Measurements from ENCODE around the gene BEST2. TPM values are rescaled to one million over a fixed set of nuclear protein-coding genes. Genes with fewer than 3 reads are reported as not detected.
A peak's percentile ranks its signal among the peaks of the same experiment; 100 is the strongest.

BEST2 gene
- total and polyA plus RNA-seq, 7 experiments from 2014 or later = not detected

DNA sequence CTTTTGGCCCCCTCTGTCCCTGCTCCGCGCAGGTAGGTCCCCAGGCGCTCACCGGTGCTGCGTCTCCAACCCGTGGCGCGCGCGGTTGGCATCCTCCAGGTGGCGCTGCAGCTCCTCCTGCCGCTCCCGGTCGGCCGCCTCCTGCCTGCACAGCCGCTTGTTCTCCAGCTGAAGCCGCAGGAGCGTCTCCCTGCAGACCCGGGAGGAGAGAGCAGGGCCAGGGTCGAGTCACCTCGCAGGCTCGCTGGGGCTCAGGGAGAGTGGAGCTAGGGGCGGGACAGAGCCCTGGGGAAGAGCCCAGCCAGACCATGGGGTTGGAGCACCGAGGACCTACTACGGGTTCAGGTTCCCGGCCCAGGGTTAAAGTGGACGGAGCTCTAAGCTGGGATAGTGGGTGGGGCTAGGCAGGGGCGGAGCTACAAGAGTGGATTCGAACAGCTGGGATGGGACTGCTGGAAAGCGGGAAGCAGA is 14.5 kb downstream of the BEST2 start:
- Histone ChIP-seq H3K27ac (ENCODE audit: low read depth, low read length) (no peak overlapping the region), H3K9me3 (ENCODE audit: control insufficient read depth in 2 of 3, low read length in 3 of 3) (no peaks in the 10 kb centered on the region), H3K4me3 (ENCODE audit: low read length) (no peak overlapping the region), H3K36me3 (ENCODE audit: control insufficient read depth in 2 of 3, insufficient read depth in 3 of 3, low read length in 3 of 3) (peaks cover 0 to 9% (median 4%) of the 10 kb centered on the region in 3 experiments), H3K4me1 (ENCODE audit: control insufficient read depth in 2 of 2, insufficient read depth in 2 of 2, low read length in 2 of 2) (no peaks in the 10 kb centered on the region), H3K27me3 (ENCODE audit: control insufficient read depth in 2 of 2, insufficient read depth in 2 of 2, low read length in 2 of 2) (no peaks in the 10 kb centered on the region)
- CTCF ChIA-PET = interaction anchor here (0.6 to 7.8 kb wide), 16 partner anchors 8 to 362 kb away, joined by 3 to 121 read pairs (median 4); partner anchors contain the start of gene TNPO2
- Mint-ChIP-seq H3K36me3 (peaks cover 0 to 14% (median 0%) of the 10 kb centered on the region in 5 donors), H3K4me1 (peaks cover 0 to 9% (median 0%) of the 10 kb centered on the region in 7 donors), H3K27ac (no peak overlapping the region), H3K27me3 (no peaks in the 10 kb centered on the region), H3K4me3 (peak overlapping the region in 3 of 10 donors; percentile 7 to 60 (median 44)), H3K9me3 (no peaks in the 10 kb centered on the region)
- intact Hi-C loops (cut with micrococcal nuclease) = loop anchor here (1.0 kb wide), 3 partner anchors 9 to 81 kb away; partner anchors contain the start of gene HOOK2 (in 1 of the 2)
- DNase-seq = peak in 8 of 9 donors; percentile 64 to 89 (median 72)
- POLR2A ChIA-PET = interaction anchor here (0.6 to 3.8 kb wide), 12 partner anchors 9 to 197 kb away, joined by 3 to 29 read pairs (median 4); partner anchors contain the start of genes HOOK2 and JUNB
- ATAC-seq = peak; percentile 92

DNA sequence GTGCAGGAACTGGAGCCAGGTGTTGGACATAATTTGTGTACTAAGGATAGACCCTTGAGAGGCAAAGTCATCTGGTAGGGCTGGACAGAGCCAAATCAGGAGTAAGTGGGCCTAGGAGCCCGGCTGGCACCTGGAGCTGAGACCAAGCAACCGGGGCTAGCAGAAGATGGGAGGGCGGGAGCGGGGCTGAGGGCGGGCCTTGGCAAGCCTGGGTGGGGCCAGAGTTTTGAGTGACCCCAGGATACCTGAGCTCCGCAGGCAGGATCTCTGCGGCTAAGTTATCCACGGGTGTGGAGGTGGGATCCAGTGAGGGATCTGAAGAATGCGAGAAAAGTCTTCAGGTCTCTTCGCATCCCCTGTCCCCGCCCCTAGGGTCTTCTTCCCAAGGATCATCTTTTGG is 15.6 kb downstream of the BEST2 start:
- H3K4me3 ChIP-seq (ENCODE audit: low read length) = no peak overlapping the region
- no peak overlapping the region for H3K27ac ChIP-seq (ENCODE audit: low read depth, low read length)
- Mint-ChIP-seq H3K9me3 (no peaks in the 10 kb centered on the region), H3K36me3 (peaks cover 0 to 14% (median 0%) of the 10 kb centered on the region in 5 donors), H3K4me1 (peaks cover 0 to 10% (median 0%) of the 10 kb centered on the region in 7 donors), H3K27ac (no peak overlapping the region), H3K4me3 (no peak overlapping the region), H3K27me3 (no peaks in the 10 kb centered on the region)
- ATAC-seq (no peak), DNase-seq (no peak)
- H3K9me3 ChIP-seq (ENCODE audit: control insufficient read depth in 2 of 3, low read length in 3 of 3) = no peaks in the 10 kb centered on the region
- CTCF ChIA-PET = interaction anchor here (0.7 to 7.8 kb wide), 5 partner anchors 9 to 80 kb away, joined by 3 to 121 read pairs (median 10); no protein-coding TSS in a partner anchor
- POLR2A ChIA-PET = interaction anchor here (2.9 to 3.8 kb wide), 2 partner anchors 25 to 28 kb away, joined by 18 to 29 read pairs; partner anchors contain the start of gene JUNB
- intact Hi-C loops (cut with micrococcal nuclease) = no loop called here
- no peaks in the 10 kb centered on the region for H3K4me1 ChIP-seq (ENCODE audit: control insufficient read depth in 2 of 2, insufficient read depth in 2 of 2, low read length in 2 of 2)
- no peaks in the 10 kb centered on the region for H3K27me3 ChIP-seq (ENCODE audit: control insufficient read depth in 2 of 2, insufficient read depth in 2 of 2, low read length in 2 of 2)
- peaks cover 0 to 9% (median 4%) of the 10 kb centered on the region in 3 experiments for H3K36me3 ChIP-seq (ENCODE audit: control insufficient read depth in 2 of 3, insufficient read depth in 3 of 3, low read length in 3 of 3)

DNA sequence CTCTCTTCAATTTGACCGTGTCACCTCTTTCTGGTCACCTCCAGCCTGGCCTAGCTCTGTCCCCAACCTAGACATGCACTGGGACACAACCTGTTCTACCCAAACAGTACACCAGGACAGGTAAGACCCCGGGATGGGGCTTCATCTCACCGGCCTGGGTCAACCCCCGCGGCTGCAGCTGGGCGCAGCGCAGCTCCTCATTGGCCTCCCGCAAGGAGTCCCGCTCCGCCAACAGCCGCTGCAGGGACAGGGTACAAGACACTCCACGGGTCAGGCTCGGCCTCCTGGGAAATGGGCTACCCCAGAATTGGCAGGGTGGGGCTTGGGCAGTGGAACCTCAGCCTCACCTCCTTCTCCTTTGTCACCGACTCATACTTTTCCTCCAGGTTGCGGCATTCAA is 16.1 kb downstream of the BEST2 start:
- H3K27me3 Mint-ChIP-seq = no peaks in the 10 kb centered on the region
- H3K4me3 ChIP-seq (ENCODE audit: low read length) = no peak overlapping the region
- H3K27ac Mint-ChIP-seq = peak overlapping the region in 1 of 9 donors; percentile 58
- H3K9me3 ChIP-seq (ENCODE audit: control insufficient read depth in 2 of 3, low read length in 3 of 3) = no peaks in the 10 kb centered on the region
- no peak for ATAC-seq
- peaks cover 0 to 14% (median 0%) of the 10 kb centered on the region in 5 donors for H3K36me3 Mint-ChIP-seq
- ChIA-PET CTCF (interaction anchor here (0.7 to 7.8 kb wide), 4 partner anchors 10 to 80 kb away, joined by 3 to 121 read pairs (median 60); no protein-coding TSS in a partner anchor), POLR2A (interaction anchor here (2.9 to 3.8 kb wide), 2 partner anchors 24 to 28 kb away, joined by 18 to 29 read pairs; partner anchors contain the start of gene JUNB)
- no peak overlapping the region for H3K4me3 Mint-ChIP-seq
- no peaks in the 10 kb centered on the region for H3K27me3 ChIP-seq (ENCODE audit: control insufficient read depth in 2 of 2, insufficient read depth in 2 of 2, low read length in 2 of 2)
- peaks cover 0 to 9% (median 4%) of the 10 kb centered on the region in 3 experiments for H3K36me3 ChIP-seq (ENCODE audit: control insufficient read depth in 2 of 3, insufficient read depth in 3 of 3, low read length in 3 of 3)
- H3K27ac ChIP-seq (ENCODE audit: low read depth, low read length) = no peak overlapping the region
- peaks cover 0 to 10% (median 0%) of the 10 kb centered on the region in 7 donors for H3K4me1 Mint-ChIP-seq
- intact Hi-C loops (cut with micrococcal nuclease) = no loop called here
- DNase-seq = no peak
- H3K4me1 ChIP-seq (ENCODE audit: control insufficient read depth in 2 of 2, insufficient read depth in 2 of 2, low read length in 2 of 2) = no peaks in the 10 kb centered on the region
- no peaks in the 10 kb centered on the region for H3K9me3 Mint-ChIP-seq

DNA sequence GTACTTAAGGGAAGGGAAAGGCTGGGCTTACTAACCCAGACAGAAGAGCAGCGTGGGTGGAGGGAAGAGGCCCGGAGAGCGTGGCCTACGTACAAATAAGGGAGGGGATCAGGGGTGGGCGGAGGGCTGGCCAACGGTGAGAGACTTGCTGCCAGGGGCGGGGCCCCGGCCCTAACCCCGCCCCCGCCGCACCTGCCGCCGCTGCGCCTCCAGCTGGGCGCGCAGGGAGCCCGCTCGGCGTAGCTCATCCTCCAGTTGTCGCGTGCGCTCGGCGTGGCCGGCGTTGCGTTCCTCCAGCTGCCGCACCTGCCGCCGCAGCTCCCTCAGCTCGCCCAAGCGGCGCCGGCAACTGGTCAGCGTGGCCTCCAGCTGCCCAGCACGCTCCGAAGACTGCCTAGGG is 18.1 kb downstream of the BEST2 start:
- Mint-ChIP-seq H3K27ac (peak overlapping the region in 1 of 9 donors; percentile 64), H3K9me3 (peaks cover 0 to under 1% (median 0%) of the 10 kb centered on the region in 11 donors), H3K36me3 (peaks cover 0 to 5% (median 0%) of the 10 kb centered on the region in 5 donors), H3K27me3 (no peaks in the 10 kb centered on the region), H3K4me1 (peaks cover 4 to 16% (median 10%) of the 10 kb centered on the region in 7 donors), H3K4me3 (peak overlapping the region in 3 of 10 donors; percentile 23 to 51 (median 39))
- Histone ChIP-seq H3K9me3 (ENCODE audit: control insufficient read depth in 2 of 3, low read length in 3 of 3) (no peaks in the 10 kb centered on the region), H3K36me3 (ENCODE audit: control insufficient read depth in 2 of 3, insufficient read depth in 3 of 3, low read length in 3 of 3) (peaks cover 0 to 7% (median 4%) of the 10 kb centered on the region in 3 experiments), H3K4me3 (ENCODE audit: low read length) (no peak overlapping the region), H3K4me1 (ENCODE audit: control insufficient read depth in 2 of 2, insufficient read depth in 2 of 2, low read length in 2 of 2) (peaks cover 3% of the 10 kb centered on the region in 2 donors), H3K27ac (ENCODE audit: low read depth, low read length) (no peak overlapping the region), H3K27me3 (ENCODE audit: control insufficient read depth in 2 of 2, insufficient read depth in 2 of 2, low read length in 2 of 2) (no peaks in the 10 kb centered on the region)
- intact Hi-C loops (cut with micrococcal nuclease) = no loop called here
- ATAC-seq = peak; percentile 78
- peak in 5 of 9 donors; percentile 37 to 46 (median 40) for DNase-seq
- ChIA-PET POLR2A (interaction anchor here (0.6 to 1.3 kb wide), 3 partner anchors 9 to 25 kb away, joined by 3 to 4 read pairs (median 4); no protein-coding TSS in a partner anchor), CTCF (interaction anchor here (0.6 to 7.7 kb wide), 7 partner anchors 9 to 94 kb away, joined by 3 to 38 read pairs (median 4); no protein-coding TSS in a partner anchor)

DNA sequence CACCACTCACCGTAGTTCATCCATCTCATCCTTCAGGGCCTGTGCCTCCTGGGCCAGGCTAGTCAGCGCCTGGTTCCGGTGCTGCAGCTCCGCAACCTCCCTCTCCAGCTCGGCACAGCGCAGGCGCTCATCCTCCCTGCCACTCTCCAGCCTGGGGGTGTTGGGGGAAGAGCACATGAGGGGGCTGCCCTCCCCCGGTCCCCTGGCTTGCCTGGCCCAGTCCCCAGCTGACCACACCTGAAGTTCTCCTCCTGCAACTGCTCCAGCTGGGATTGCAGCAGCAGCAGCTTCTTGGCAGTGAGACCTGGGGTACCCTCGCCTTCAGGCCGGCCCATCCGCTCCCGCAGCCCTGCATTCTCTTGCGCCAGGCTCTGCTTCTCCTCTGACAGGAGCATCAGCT is 19.3 kb downstream of the BEST2 start:
- peaks cover 6 to 16% (median 10%) of the 10 kb centered on the region in 7 donors for H3K4me1 Mint-ChIP-seq
- no peak overlapping the region for H3K27ac Mint-ChIP-seq
- Histone ChIP-seq H3K27ac (ENCODE audit: low read depth, low read length) (no peak overlapping the region), H3K9me3 (ENCODE audit: control insufficient read depth in 2 of 3, low read length in 3 of 3) (no peaks in the 10 kb centered on the region), H3K4me1 (ENCODE audit: control insufficient read depth in 2 of 2, insufficient read depth in 2 of 2, low read length in 2 of 2) (peaks cover 7% of the 10 kb centered on the region in 2 donors), H3K36me3 (ENCODE audit: control insufficient read depth in 2 of 3, insufficient read depth in 3 of 3, low read length in 3 of 3) (peaks cover 0 to 5% (median 4%) of the 10 kb centered on the region in 3 experiments), H3K4me3 (ENCODE audit: low read length) (no peak overlapping the region), H3K27me3 (ENCODE audit: control insufficient read depth in 2 of 2, insufficient read depth in 2 of 2, low read length in 2 of 2) (no peaks in the 10 kb centered on the region)
- ChIA-PET CTCF (interaction anchor here (1.3 to 7.7 kb wide), 4 partner anchors 10 to 77 kb away, joined by 4 to 38 read pairs (median 7); no protein-coding TSS in a partner anchor), POLR2A (interaction anchor here (0.7 to 1.5 kb wide), 3 partner anchors 21 to 31 kb away, joined by 3 to 5 read pairs (median 3); partner anchors contain the start of genes JUNB and THSD8)
- DNase-seq (no peak), ATAC-seq (no peak)
- intact Hi-C loops (cut with micrococcal nuclease) = no loop called here
- no peaks in the 10 kb centered on the region for H3K27me3 Mint-ChIP-seq
- H3K9me3 Mint-ChIP-seq = peaks cover 0 to 2% (median 0%) of the 10 kb centered on the region in 11 donors
- H3K36me3 Mint-ChIP-seq = no peaks in the 10 kb centered on the region
- H3K4me3 Mint-ChIP-seq = no peak overlapping the region

DNA sequence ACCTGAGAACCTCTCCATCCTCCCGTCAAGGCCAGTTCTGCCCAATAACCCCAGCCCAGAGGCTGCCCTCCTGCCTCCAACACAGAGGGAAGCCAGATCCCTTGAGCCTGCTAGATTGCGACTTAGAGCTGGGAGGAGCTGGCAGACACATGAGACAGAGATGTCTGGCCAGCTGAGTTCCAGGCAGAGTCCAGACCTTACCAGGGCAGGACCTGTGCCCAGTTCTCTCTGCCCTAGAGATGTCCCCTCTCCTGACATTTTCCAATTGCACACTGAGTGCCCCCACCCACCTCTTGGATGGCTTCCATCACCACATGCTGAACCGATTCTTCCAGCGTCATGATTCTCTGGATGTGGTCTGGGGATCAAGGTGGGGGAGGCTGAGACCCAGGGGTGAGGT is 20.7 kb downstream of the BEST2 start:
- ChIA-PET POLR2A (interaction anchor here (1.2 to 12.9 kb wide), 2 partner anchors 12 to 22 kb away, joined by 3 to 621 read pairs; partner anchors contain the start of gene JUNB), CTCF (interaction anchor here (0.6 to 7.7 kb wide), 2 partner anchors 12 to 39 kb away, joined by 3 to 38 read pairs; no protein-coding TSS in a partner anchor)
- Histone ChIP-seq H3K27me3 (ENCODE audit: control insufficient read depth in 2 of 2, insufficient read depth in 2 of 2, low read length in 2 of 2) (no peaks in the 10 kb centered on the region), H3K27ac (ENCODE audit: low read depth, low read length) (no peak overlapping the region), H3K36me3 (ENCODE audit: control insufficient read depth in 2 of 3, insufficient read depth in 3 of 3, low read length in 3 of 3) (peaks cover 0 to 5% (median 4%) of the 10 kb centered on the region in 3 experiments), H3K4me3 (ENCODE audit: low read length) (no peak overlapping the region), H3K9me3 (ENCODE audit: control insufficient read depth in 2 of 3, low read length in 3 of 3) (no peaks in the 10 kb centered on the region), H3K4me1 (ENCODE audit: control insufficient read depth in 2 of 2, insufficient read depth in 2 of 2, low read length in 2 of 2) (peaks cover 7 to 9% of the 10 kb centered on the region in 2 donors)
- Mint-ChIP-seq H3K4me1 (peaks cover 6 to 15% (median 9%) of the 10 kb centered on the region in 7 donors), H3K27me3 (no peaks in the 10 kb centered on the region), H3K4me3 (no peak overlapping the region), H3K9me3 (peaks cover 0 to 2% (median 0%) of the 10 kb centered on the region in 11 donors), H3K27ac (no peak overlapping the region), H3K36me3 (no peaks in the 10 kb centered on the region)
- intact Hi-C loops (cut with micrococcal nuclease) = no loop called here
- DNase-seq (no peak), ATAC-seq (no peak)
